Large intestine (tissue), 12 donors: Measurements from ENCODE around the gene CXorf51B. TPM values are rescaled to one million over a fixed set of nuclear protein-coding genes. Genes with fewer than 3 reads are reported as not detected.
"Not testable (repeated sequence)": the region's sequence is repeated elsewhere in the genome, so short reads cannot be mapped to it uniquely, and the experiment has no call there.

Source experiments
- DNase-seq, 2 donors: peaks; one replicate each; pipeline versions ENCODE4 v3.0.0 to v3.0.0-alpha.2; 2013
- H3K27ac ChIP-seq: one replicate; pipeline ENCODE4 v1.5.1; 2013; ENCODE audit warnings: low read length
- H3K27me3 ChIP-seq: 2 replicates; pipeline ENCODE4 v1.6.1; 2013; ENCODE audit warnings: low read length; ENCODE audit not compliant: control insufficient read depth, insufficient read depth
- H3K36me3 ChIP-seq: 2 replicates; pipeline ENCODE4 v1.6.1; 2013; ENCODE audit warnings: low read length; ENCODE audit not compliant: control insufficient read depth, insufficient read depth
- H3K4me1 ChIP-seq: one replicate; pipeline ENCODE4 v1.6.1; 2013; ENCODE audit warnings: low read length; ENCODE audit not compliant: control insufficient read depth, insufficient read depth
- H3K4me3 ChIP-seq: one replicate; pipeline ENCODE4 v1.5.1; 2013; ENCODE audit warnings: low read length
- H3K9me3 ChIP-seq: one replicate; pipeline ENCODE4 v1.6.1; 2013; ENCODE audit warnings: mild to moderate bottlenecking, low read depth, low read length, moderate library complexity; ENCODE audit not compliant: control insufficient read depth
- WGBS: methylation state at CpG from one replicate; pipeline ENCODE4 v1.1.5; 2013; ENCODE audit warnings: low lambda C conversion rate; ENCODE audit not compliant: insufficient coverage; 5-methylcytosine and 5-hydroxymethylcytosine counted together
- long read RNA-seq, 11 donors: transcript quantifications; one replicate each; lab custom pipeline, GENCODE V29; 2026
- polyA plus RNA-seq: library from polyadenylated mRNA; unstranded; fragments of 120-200 nt; gene quantifications from one replicate; pipeline ENCODE4 v1.2.1, GENCODE V29; 2013

CXorf51B gene
- polyA plus RNA-seq: not detected
- long read RNA-seq, donor 1: 0 reads
- long read RNA-seq, donor 2: 0 reads
- long read RNA-seq, donor 3: 0 reads
- long read RNA-seq, donor 4: 0 reads
- long read RNA-seq, donor 5: 0 reads
- long read RNA-seq, donor 6: 0 reads
- long read RNA-seq, donor 7: 0 reads
- long read RNA-seq, donor 8: 0 reads
- long read RNA-seq, donor 9: 0 reads
- long read RNA-seq, donor 10: 0 reads
- long read RNA-seq, donor 11: 0 reads

- not testable (repeated sequence) for H3K27me3 ChIP-seq, H3K27ac ChIP-seq, DNase-seq, H3K4me3 ChIP-seq, H3K36me3 ChIP-seq, H3K4me1 ChIP-seq, H3K9me3 ChIP-seq
- no CpG with 5 or more reads among the region's 3 CpGs for WGBS
Measured at GRCh38 chrX:146809471-146809870, at the start of gene CXorf51B. TSS of gene CXorf51B (plus strand) at chrX:146809771. CDS start at chrX:146809792, 21 bp downstream.

DNA sequence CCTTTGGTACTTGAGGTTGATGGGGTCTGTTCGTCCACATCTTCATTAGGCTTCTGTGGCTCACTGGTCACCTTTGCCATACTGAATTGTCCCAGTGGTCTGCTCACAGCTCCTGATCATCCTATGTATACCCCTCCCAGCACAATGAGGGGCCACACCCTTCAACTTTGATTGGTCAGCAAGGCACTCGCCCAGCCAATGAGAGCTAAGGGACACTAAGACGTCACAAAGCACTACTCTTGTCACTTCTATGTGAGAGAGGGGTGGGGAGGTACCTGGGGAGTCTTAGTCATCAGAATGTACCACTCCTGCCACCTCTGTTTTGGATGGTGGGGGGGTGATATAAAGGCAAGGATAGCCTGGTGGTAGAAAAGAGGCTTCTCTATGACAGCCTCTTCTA lies 5.1 kb downstream of the CXorf51B start, which contains the start of gene CXorf51A:
Gene CXorf51A, minus strand, starts transcription at position 101 of the 400 bp plus-strand sequence. Its CDS starts 21 bp downstream, at position 80.
- not testable (repeated sequence) for H3K27ac ChIP-seq, H3K9me3 ChIP-seq, H3K36me3 ChIP-seq, DNase-seq, H3K4me1 ChIP-seq, H3K4me3 ChIP-seq, H3K27me3 ChIP-seq
- WGBS: no CpG with 5 or more reads among the region's 3 CpGs

- no peak for DNase-seq
- no peak overlapping the region for H3K4me3 ChIP-seq
- no peaks in the 10 kb centered on the region for H3K27me3 ChIP-seq
- H3K27ac ChIP-seq: no peak overlapping the region
- H3K36me3 ChIP-seq: no peaks in the 10 kb centered on the region
- H3K9me3 ChIP-seq: no peaks in the 10 kb centered on the region
- H3K4me1 ChIP-seq: no peaks in the 10 kb centered on the region
- no CpG with 5 or more reads among the region's 4 CpGs for WGBS
Measured at GRCh38 chrX:146831994-146832393, 22.4 kb downstream of the CXorf51B start.

DNA sequence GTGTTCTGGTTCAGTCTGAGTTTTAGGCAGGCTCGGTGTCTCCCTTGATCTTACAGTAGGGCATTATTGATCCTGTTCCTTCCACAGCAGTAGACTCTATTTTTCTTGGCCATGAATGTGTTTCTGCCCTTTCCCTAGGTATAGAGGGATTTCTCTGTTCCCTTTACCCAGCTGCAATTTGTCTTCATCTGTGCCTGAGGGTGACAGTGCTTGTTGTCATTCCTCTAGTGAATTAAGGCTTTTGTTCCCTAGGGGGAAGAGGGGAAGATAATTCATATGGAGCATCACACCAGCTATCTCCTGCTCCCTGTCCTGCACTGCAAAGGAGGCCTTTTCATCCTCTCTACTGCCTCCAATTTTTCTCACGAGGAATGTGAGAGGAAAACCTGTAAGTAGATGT lies 44.7 kb downstream of the CXorf51B start:
- WGBS: no CpG with 5 or more reads among the region's 2 CpGs
- H3K27ac ChIP-seq: no peak overlapping the region

More for the DNA sequence above, 44.7 kb downstream of the CXorf51B start:
- no peak for DNase-seq
- H3K4me3 ChIP-seq: no peak overlapping the region
- H3K27me3 ChIP-seq: no peaks in the 10 kb centered on the region
- no peaks in the 10 kb centered on the region for H3K36me3 ChIP-seq
- no peaks in the 10 kb centered on the region for H3K4me1 ChIP-seq
- no peaks in the 10 kb centered on the region for H3K9me3 ChIP-seq

Other genes starting within 250 kb of the CXorf51B start
- gene CXorf51A, start 5.0 kb downstream of the CXorf51B start, polyA plus RNA-seq: not detected